NT2/D1 (cell line): Measurements from ENCODE around the gene CCDC92.

Experiments used
- SUZ12 ChIP-seq: IDR thresholded peaks from 2 replicates; pipeline ENCODE4 v1.6.1; 2011; ENCODE audit not compliant: insufficient read length, insufficient read depth; ENCODE audit errors: extremely low read depth
- YY1 ChIP-seq: IDR thresholded peaks from 2 replicates; pipeline ENCODE4 v1.6.1; 2011; ENCODE audit not compliant: insufficient read length, insufficient read depth
- ZNF274 ChIP-seq: IDR thresholded peaks from 2 replicates; pipeline ENCODE4 v1.6.1; 2011; ENCODE audit warnings: mild to moderate bottlenecking, low read depth, low read length

DNA sequence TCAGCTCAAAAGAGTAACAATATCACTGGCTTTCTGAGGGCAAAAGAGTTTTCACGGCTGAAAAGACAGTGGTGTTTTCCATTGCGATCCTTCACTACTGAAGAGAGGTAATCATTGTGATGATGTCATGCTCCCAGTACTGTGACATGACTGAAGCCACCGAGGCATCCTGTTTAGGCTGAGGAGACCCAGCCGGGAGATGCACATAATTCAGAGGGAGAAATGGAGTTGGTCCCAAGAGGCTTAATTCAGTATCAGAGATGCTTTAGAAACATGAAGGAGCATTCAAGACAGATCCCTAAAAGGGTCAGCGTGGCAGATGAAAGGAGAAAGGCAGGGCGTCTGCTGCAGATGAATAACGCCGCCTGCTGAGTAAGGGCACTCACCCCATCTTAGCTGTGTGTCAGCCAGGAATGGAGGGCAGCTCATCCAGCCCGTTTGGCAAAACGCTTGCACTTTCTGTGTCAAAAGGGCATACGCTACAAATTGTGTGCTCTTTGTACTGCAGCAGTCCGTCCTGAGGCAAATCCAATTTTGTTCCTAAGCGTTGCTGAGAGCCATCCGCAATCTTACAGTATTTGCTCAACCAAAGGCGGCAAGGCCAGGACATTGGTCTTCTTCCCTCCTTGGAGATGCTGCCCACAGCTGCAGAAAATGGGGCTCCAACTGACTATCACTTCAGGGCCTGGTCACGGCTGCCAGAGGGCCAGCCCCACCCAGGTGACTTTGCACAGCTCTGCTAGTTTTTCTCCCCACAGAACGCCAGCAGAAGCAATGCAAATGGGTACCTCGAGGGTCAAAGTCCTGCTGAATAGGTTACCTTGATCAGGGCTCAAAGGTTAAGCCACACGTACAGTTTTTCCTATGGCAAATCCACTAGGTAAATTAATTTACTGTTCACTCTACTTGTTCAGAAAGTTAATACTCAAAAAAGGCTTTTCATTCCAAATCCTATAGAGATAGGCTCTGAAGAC lies 23.5 kb downstream of the CCDC92 start:
- TF ChIP-seq ZNF274 (no peak), YY1 (no peak), SUZ12 (no peak)
